Fibroblast of skin of left biceps (primary cell): ENCODE results near the gene CBS.
"Not testable (repeated sequence)": the region's sequence is repeated elsewhere in the genome, so short reads cannot be mapped to it uniquely, and the experiment has no call there.

Experiments used
- DNase-seq, 2 experiments: peaks; one replicate each; pipeline ENCODE4 v3.0.0-alpha.2; 2013; ENCODE audit warnings: low read depth in 2 of 2

CBS gene

GRCh38 chr21:43075170-43076022, at the start of gene CBS:
Gene CBS, minus strand, starts transcription at chr21:43075835. Its CDS starts 3,642 bp downstream, at chr21:43072193.
- not testable (repeated sequence) for DNase-seq

DNA sequence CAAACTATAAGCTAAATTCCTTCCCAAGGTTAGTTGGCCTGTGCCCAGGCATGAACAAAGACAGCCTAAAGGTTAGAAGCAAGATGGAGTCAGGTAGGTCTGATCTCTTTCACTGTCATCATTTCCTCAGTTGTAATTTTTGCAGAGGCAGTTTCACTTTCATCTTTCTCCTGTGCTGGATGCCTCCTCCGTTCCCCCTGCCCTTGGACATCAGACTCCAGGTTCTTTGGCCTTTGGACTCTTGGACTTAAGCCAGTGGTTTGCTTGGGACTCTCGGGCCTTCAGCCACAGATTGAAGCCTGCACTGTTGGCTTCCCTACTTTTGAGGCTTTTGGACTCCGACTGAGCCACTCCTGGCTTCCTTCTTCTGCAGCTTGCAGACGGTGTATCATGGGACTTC, 40.3 kb upstream of the CBS start:
- not testable (repeated sequence) for DNase-seq

- not testable (repeated sequence) for DNase-seq
Observed at GRCh38 chr21:43114483-43114882, 38.8 kb upstream of the CBS start.

DNA sequence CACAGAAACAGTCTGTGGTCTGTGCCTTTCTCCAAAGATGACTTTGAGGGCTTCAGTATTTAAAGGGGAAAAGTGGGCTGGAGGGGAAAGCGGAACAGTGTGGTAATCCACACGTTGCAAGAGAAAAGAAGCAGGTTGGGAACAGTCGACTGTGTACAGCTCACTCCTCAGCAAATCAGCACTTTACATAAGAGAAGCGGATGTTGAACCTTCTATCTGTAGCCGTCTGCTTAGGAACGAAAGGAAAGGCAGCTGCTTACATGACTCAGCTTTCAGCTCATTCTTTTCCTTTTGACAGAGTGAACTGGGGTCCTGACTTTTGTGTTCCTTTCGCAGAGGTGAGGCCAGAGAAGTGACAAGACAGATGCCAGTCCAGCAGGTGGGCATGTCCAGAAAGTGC, 33.4 kb upstream of the CBS start:
- not testable (repeated sequence) for DNase-seq

GRCh38 chr21:43108177-43108576, 32.5 kb upstream of the CBS start:
- DNase-seq: not testable (repeated sequence)

GRCh38 chr21:43107794-43108137, 32.1 kb upstream of the CBS start:
- not testable (repeated sequence) for DNase-seq

GRCh38 chr21:43106965-43107793, 31.5 kb upstream of the CBS start, which contains the start of gene U2AF1:
Gene U2AF1, minus strand, starts transcription at chr21:43107570. Its CDS starts 76 bp downstream, at chr21:43107494.
- DNase-seq: not testable (repeated sequence)

GRCh38 chr21:43104642-43105041, 29.0 kb upstream of the CBS start:
- not testable (repeated sequence) for DNase-seq

DNA sequence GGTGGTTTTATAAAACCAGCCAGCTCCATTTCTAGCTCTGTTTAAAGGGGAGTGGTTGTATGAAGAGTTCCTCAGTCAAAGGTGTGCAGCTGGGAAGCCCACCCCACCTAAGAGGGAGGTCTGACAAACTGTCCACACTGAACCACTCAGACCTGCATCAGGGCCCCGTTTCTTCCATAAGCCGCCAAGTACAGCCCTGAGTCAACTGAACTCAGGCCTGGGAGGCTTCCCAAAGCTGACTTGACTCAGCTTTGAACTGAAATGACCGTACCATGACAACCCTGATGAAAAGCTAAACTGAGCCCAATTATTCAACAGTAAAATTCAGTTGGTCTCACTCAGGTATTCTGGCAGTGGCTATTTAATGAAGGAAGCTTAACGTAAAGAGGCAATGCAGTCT, 26.6 kb upstream of the CBS start:
- not testable (repeated sequence) for DNase-seq

- not testable (repeated sequence) for DNase-seq
Observed at GRCh38 chr21:43101676-43102075, 26.0 kb upstream of the CBS start.

DNA sequence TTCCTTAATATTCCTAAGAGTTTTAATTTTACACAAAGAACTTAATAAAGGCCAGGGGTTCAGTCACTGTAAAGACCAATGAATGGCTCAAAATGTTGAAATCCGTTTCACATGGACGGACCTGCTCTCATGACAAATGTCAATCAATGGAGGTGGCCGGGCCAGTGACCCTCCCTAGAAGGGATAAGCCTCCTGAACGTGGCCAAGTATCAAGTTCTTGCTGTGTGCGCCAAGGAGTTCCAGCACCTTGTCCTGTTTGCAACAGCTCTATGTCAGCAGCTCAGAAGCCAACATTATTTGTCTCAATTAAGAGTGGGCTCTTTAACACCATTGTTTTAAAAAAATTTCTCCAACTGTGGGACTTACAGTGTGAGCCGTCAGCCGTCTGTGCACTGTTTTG, 25.4 kb upstream of the CBS start:
- not testable (repeated sequence) for DNase-seq

GRCh38 chr21:43091979-43092614, 16.5 kb upstream of the CBS start:
- not testable (repeated sequence) for DNase-seq

DNA sequence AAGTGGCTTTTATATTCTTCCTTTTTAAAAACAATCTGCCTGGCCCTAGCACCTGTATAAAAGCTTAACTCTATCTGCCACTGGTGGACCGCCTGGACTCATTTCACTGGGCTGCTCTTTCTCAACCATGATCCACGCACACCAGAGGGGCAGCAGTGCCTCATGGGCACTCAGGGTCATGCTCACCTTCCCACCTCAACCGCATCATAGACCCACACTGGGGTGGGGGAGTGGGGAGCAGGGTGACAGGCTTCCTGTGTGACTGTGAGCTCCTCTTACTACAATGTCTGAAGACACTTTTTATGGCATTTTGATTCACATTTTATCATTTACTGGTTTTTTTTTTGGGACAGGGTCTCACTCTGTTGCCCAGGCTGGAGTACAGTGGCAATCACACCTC, 15.3 kb upstream of the CBS start:
- not testable (repeated sequence) for DNase-seq

- DNase-seq: not testable (repeated sequence)
Observed at GRCh38 chr21:43089463-43089862, 13.8 kb upstream of the CBS start.

DNA sequence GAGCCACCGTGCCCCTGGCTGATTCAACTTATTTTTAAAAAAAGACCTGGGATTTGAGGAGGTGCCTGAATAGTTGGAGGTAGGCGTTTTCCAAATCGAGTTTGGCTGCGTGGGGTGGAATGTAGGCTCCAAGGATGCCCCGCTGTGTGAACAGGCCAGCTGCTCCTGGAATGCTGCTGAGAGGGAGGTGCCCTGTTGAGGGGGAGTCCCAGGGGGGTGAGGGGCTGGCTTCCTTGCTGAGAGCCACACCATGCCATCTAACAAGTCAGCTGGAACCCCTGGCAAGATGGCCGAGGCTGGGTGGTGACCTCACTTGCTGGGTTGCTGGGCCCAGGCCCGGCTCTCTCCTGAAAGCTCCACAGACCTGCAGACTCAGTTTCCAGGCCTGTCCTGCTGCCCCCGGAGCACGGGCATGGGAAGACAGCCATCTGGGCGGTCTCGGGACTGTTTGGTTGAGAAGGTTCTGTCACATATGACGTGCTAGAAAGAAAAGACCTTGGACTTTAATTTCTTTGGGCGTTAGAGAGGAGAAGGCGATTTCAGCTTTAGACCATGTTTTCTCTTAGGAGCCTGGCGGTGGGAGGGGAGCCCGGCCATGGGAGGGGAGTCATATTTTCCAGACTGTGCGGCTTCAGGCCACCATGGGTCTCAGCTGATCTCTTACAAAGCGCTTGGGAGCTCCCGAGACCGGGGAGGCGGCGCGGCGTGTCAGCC, 7.1 kb upstream of the CBS start:
- DNase-seq: not testable (repeated sequence)

- not testable (repeated sequence) for DNase-seq
Observed at GRCh38 chr21:43076643-43077042, 1.0 kb upstream of the CBS start.

- DNase-seq: not testable (repeated sequence)
Observed at GRCh38 chr21:43076023-43076637, 495 bp upstream of the CBS start.

- DNase-seq: not testable (repeated sequence)
Observed at GRCh38 chr21:43074401-43075169, 1.1 kb downstream of the CBS start.

GRCh38 chr21:43072742-43073141, 2.9 kb downstream of the CBS start:
- not testable (repeated sequence) for DNase-seq

GRCh38 chr21:43069682-43070081, 6.0 kb downstream of the CBS start:
- not testable (repeated sequence) for DNase-seq
